SK-N-MC (cell line): Measurements from ENCODE around the gene TUBGCP3.

Source experiments
- EZH2 ChIP-seq: fragments of 200-600 bp; sonication (generic); IDR thresholded peaks from one replicate; pipeline ENCODE4 v1.6.1; 2017; ENCODE audit warnings: antibody characterized with exemption
- POLR2AphosphoS5 ChIP-seq: IDR thresholded peaks from 2 replicates; pipeline ENCODE4 v1.6.1; 2012; ENCODE audit warnings: mild to moderate bottlenecking, low read depth, low read length, borderline replicate concordance

DNA sequence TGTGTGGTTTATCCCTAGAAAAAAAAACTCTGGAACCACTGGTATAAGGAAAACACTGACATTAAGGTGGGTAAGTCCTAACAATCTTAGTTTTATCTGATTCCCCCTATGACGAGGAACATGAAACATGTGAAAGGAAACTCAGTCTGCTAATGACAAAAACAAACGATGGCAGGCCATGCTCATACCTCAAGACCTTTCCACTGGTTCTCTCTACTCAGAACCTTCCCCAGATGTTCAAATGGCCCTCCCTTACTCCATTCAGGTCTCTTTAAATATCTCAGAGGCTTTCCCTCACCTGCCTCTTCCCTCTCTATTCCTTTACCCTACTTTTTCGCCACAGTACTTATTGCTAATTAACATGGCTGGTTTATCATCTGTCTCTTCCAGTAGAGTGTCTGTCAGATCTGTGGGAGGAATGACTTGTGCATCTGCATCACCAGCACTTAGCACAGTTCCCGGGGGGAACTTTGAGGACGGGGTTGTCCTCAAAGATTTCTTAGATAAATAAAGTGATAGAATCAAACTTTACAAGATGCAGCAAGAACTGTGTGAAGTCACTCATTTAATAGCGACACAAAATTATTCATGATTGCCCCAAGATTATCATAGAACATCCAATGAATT, 1.5 kb downstream of the TUBGCP3 start:
- TF ChIP-seq EZH2, result no peak
- no peak for TF ChIP-seq POLR2AphosphoS5
